Astrocyte (in vitro differentiated cells and primary cell): Measurements from ENCODE around the gene PCMT1.

ENCODE experiments used
- CTCF ChIP-seq: IDR thresholded peaks from 2 replicates; pipeline ENCODE4 v1.5.1; 2011; ENCODE audit warnings: low read depth, mild to moderate bottlenecking, inconsistent platforms, low read length, moderate library complexity; ENCODE audit not compliant: insufficient read depth
- EZH2 ChIP-seq: IDR thresholded peaks from 2 replicates; pipeline ENCODE4 v1.6.1; 2012; ENCODE audit warnings: mild to moderate bottlenecking, low read length, inconsistent platforms; ENCODE audit not compliant: insufficient read depth

GRCh38 chr6:149771925-149772324, 22.4 kb downstream of the PCMT1 start:
- TF ChIP-seq CTCF: no peak
- no peak for TF ChIP-seq EZH2
